DND-41 (cell line): ENCODE results near the gene PDLIM1.

Experiments used
- CTCF ChIP-seq: IDR thresholded peaks from 2 replicates; pipeline ENCODE4 v1.5.1; 2012; ENCODE audit warnings: borderline replicate concordance, low read length, moderate library complexity, mild to moderate bottlenecking; ENCODE audit not compliant: poor library complexity, severe bottlenecking; ENCODE audit errors: extremely low read depth
- EZH2 ChIP-seq: IDR thresholded peaks from 3 replicates; pipeline ENCODE4 v1.6.1; 2012; ENCODE audit warnings: borderline replicate concordance, low read depth, mild to moderate bottlenecking, moderate library complexity, low read length, inconsistent platforms; ENCODE audit not compliant: severe bottlenecking

- TF ChIP-seq CTCF (no peak), EZH2 (no peak)
These were observed 15.5 kb upstream of the PDLIM1 start for GRCh38 chr10:95306318-95306650.
